Measurements from ENCODE around the gene GDF10.

- TF ChIP-seq EP300 (IDR thresholded peaks at IDR 0.05), result no peak
- no peak for TF ChIP-seq CTCF (IDR thresholded peaks at IDR 0.05)
- no peak for TF ChIP-seq POLR2A (IDR thresholded peaks at IDR 0.05)
- no peak for TF ChIP-seq POLR2AphosphoS5 (IDR thresholded peaks at IDR 0.05)
Observed at GRCh38 chr10:47319784-47320183, 19.8 kb downstream of the GDF10 start.
